GM19438 (cell line): ENCODE data around the gene RBBP8.

ENCODE experiments used
- ATAC-seq: cut with Tn5 transposase; IDR thresholded peaks from one replicate; pipeline ENCODE4 v1.9.1; 2021; ENCODE audit warnings: low read depth; ENCODE audit not compliant: unreplicated experiment

RBBP8 gene

DNA sequence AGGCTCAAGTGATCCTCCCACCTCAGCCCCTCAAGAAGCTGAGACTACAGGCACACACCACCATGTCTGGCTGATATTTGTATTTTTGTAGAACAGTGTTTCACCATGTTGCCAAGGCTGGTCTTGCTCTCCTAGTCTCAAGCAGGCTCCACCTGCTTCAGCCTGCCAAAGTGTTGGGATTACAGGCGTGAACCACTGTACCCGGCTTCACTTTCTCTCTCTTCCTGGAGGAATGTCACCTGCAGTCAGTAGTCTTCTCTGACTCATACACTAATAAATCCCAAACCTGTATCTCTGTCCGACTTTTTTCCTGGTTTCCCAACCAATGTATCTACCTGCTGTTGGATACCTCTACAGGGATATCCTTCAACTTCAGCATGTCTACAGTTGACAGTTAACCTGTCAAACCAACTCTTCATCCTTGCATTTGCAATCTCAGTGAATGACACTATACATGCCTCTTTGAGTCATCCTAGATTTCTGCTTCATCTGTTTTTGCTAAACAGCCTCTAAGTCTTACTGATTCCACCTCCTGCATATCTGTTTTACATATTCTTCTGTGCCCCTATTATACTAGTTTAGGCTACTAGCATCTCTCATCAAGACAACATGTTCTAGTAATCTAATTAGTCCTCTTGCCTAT lies 54.5 kb downstream of the RBBP8 start:
- no peak for ATAC-seq

DNA sequence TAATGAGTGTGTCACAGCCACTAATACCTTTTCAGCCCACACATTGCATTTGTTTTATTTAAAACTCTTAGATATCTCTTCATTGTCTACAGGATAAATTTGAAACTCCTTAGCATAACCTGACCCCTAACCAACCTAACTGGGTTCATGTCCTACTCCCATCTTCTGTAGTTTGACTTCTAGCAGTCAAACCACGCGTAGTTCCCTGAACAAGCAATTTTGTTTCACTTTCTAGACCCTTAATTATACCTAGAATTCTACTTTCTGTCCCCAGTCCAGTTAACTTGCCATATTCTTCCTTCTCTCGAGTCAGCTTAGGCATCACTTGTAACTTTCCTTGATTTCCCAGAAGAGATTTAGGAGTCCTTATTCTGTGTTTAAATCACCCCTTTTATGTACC lies 55.1 kb downstream of the RBBP8 start:
- no peak for ATAC-seq

DNA sequence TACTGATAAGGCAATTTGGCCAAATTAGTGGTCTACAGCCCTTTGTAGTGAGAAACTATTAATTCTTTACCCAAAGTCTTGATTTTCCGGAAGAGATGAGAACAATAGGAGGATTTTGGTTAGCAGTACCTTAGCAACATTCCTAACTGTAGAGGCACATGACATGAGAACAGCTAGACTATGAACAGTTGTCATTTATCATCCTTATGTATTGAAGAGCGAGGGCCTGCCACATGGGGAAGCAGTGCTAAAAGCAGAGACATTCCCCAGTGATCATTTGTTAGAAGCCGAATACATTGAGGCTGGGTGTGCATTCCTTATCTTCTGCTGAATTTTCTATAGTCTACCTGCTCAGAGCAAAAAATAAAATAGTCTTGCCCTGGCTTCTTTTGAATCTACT lies 65.2 kb downstream of the RBBP8 start:
- no peak for ATAC-seq

DNA sequence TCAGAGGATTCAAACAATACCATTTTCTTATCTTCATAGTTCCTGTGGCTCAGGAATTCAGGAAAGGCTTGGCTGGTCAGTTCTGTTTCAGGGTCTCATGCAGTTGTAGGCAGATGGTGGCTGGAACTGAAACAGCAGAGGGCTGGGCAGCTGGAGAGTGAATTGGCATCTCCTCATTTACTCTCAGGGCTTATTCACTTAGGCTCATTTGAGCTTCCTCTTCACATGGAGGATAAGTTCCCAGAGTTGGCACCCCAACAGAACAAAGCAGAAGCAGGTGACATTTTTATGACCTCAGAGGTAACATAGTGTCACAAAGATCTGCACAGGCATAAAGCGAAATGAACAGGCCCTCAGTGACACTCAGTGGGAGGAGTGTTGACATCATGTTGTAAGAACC lies 66.1 kb downstream of the RBBP8 start:
- no peak for ATAC-seq

DNA sequence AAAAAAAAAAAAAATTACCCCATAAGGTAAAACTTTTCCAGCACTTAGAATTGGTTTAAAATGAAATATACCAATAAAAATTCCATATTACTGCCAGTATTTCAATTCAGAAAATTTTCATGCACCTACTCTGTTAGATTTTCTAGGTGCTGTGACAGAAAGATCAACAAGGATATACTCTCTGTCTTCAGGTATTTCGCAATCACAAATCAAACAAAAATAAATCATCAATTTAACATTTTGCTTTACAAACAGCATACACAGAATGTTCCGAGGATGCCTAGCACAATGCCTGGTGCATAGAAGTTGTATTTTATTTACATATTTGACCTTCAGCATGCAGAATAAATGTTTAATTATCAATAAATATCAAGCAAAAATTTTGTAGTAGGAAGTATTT lies 66.5 kb downstream of the RBBP8 start:
- no peak for ATAC-seq

DNA sequence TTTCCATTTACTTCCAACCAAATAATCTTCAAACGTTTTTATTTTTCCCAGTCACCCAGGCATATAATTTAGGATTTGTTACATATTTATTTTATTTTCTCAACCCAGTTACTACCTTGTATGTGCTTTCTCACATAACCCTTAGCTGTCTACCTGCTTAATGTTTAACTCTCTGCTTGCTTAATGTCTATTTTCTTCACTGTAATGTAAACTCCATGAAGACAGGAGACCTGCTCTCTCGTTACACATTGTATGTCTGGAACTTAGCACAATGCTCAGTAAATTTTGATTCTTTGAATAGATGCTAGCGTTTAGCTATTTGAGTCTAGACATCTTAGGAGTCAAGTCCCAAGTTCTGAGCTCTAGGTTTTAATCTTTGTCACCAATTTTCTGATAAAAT lies 70.2 kb downstream of the RBBP8 start:
- ATAC-seq = no peak

DNA sequence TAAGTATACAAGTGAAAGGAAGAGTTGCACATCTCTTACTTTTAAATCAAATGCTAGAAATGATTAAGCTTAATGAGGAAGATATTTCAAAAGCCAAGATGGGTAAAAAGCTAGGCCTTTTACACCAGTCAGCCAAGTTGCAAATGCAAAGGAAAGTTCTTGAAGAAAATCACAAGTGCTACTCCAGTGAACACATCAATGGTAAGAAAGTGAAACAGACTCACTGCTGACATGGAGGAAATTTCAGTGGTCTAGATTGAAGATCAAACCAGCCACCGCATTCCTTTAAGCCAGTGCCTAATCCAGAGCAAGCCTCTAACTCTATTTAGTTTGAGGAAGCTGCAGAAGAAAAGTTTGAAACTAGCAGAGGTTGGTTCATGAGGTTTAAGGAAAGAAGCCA lies 79.1 kb downstream of the RBBP8 start:
- no peak for ATAC-seq

DNA sequence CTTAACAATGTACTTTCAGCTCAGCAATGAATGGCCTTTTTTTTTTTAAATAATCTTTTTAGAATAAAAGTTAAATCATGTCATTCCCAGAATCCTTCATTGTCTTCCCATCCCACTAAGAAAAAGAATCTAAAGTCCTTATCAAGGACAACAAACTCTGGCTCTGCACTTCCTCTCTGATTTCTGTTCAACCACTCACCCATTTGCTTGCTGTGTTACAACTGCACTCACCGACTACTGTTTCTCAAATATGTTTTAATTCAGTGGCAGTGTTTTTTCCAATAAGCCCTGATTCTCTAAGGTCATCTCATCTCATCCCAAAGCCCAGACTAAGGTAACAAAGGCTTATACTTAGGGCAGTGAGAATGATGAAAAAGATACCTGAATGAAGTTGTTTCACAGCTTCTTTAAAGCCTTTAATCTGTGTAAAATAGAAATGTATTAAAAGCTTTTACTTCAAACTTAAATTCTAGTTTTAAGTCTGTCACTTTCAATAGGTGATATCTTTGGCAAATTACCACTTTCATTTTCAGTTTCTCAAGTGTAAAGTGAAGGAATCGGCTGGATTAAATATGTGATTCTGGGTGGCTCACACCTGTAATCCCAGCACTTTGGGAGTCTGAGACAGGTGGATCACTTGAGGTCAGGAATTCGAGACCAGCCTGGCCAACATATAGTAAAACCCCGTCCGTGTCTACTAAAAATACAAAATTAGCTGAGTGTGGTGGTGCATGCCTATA lies 87.6 kb downstream of the RBBP8 start:
- no peak for ATAC-seq

DNA sequence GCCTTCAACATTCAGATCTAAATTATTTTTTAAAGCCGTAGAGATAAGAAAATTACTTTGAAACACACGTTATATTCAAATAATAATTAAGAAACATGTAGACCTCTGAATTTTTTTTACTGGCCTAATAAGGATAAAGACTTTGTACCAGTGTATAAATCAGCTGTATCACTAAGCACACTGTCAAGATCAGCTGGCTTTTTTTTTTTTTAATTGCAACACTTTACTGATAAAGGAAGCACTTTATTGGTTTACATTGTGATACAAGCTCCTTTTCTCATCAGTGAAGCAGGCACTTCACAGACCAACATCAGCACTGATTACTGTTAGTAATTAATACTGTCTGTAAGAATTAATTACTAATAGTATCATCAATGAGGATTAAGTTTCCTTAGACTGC lies 88.5 kb downstream of the RBBP8 start:
- no peak for ATAC-seq

DNA sequence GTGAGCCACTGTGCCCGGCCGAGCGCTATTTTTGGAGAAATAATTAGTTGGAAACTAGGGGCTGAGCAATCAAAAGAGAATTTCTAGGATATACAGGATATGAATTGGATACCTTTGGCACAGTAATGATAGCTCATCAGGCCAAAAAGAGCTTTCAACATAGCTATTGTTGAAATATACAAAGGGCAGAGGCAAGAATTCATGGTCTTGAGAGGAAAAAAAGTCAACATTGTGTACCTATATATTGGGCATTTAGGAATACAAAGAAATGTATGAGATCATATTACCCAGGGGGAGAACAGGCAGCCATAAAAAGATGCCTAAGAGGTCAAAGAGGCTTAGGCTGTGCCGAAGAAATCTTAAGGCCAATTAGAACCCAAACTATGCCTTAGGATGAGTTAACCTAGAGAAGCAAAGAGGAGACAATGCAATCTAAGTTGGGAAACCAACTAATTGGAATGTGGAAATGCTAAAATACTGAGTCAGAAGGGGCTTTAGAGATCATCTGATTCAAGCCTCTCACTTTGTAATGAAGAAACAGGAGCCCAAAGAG lies 99.0 kb downstream of the RBBP8 start:
- ATAC-seq = no peak

DNA sequence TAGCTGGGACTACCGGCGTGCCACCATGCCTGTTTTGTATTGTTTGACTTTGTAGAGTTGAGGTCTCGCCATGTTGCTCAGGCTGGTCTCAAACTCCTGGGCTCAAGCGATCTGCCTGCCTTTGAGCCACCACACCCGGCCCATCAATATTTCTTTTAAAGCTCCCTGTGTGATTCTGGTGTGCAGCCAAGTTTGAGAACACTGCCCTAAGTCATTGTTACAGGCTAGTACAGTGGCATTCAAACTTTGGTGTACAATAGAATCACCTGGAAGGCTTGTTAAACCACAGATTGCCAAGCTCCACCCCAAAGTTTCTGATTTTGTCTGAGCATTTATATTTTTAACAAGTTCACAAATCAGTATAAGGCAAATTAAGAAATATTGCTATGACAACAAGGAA lies 99.9 kb downstream of the RBBP8 start:
- no peak for ATAC-seq

DNA sequence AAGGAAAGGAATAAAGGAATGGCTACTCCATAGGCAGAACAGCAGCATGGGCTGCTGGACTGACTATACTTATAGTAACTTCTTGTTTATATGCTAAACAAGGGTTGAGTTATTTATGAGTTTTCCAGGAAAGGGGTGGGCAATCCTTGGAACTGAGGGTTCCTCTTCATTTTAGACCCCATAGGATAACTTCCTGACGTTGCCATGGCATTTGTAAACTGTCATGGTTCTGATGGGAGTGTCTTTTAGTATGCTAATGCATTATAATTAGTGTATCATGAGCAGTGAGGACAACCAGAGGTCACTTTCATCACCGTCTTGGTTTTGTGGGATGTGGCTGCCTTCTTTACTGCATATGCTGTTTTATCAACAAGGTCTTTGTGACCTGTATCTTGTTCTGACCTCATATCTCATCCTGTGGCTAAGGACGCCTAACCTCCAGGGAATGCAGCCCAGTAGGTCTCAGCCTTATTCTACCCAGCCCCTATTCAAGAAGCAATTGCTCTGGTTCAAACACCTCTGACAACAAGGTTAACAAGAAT lies 103.6 kb downstream of the RBBP8 start:
- ATAC-seq = no peak

DNA sequence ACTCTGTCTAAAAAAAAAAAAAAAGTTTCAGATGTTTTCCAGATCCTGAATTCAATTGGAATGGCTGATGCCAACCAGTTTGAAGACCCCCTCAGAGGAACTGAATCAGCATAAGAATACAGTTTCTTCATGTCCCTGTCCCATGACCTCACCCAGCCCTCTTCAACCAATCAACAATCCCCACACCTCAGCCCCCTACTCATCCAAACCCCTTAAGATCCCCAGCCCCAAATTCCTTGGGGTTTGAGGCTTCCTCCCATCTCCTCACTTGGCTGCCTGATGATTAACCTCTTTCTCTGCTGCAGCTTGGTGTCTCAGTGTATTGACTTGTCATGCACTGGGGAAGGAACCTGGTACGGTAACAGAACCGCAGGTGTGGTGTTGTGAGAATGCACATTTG lies 104.5 kb downstream of the RBBP8 start:
- ATAC-seq = no peak

DNA sequence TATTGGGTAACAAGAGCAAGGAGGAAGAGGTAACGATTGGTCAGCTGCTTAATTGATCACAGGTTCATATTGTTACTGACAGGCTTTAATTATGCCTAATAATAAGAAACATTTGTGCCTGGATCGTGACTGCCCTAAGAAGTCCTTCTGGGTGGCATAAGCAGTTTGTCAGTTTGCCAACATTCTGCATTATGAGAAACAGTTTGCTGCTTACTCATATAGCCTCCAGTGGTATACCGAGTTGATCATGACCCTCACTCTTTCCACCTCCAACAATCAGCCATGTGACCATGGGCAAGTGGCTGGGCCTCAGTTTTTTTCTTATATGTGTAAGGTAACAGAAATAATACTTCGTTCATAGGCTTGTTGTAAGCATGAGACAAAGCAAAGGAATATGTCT lies 105.6 kb downstream of the RBBP8 start:
- ATAC-seq = no peak

DNA sequence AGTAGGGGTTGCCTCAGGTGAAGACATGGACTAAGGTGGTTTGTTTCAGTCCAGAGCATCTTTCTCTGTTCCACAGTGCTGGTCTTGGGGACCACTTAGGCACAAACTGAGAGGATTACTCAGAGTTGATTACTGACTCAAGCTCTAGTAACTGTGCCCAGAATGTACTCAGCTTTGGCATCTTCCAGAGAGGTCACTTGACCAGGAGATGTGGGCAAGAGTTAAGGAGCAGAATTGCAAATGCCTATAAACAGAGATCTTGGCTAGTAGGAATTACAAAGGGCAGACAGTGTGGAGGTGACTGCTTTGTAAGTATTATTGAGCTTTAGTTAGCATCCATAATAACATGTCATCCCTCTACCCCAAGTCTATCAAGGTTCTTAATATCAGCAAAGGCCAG lies 109.0 kb downstream of the RBBP8 start:
- no peak for ATAC-seq

DNA sequence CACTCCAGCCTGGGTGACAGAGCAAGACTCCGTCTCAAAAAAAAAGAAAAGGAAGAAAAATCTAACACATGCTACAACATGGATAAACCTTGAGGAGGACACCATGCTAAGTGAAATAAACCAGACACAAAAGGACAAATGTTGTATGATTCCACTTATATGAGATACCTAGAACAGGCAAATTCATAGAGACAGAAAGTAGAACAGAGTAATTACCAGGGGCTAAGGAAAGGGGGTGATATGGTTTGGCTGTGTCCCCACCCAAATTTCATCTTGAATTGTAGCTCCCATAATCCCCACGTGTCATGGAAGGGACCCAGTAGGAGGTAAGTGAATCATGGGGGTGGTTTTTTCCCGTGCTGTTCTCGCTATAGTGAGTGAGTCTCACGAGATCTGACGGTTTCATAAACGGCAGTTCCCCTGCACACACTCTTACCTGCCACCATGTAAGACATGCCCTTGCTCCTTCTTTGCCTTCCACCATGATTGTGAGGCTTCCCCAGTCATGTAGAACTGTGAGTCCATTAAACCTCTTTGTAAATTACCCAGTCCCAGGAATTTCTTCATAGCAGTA lies 110.8 kb downstream of the RBBP8 start:
- no peak for ATAC-seq

DNA sequence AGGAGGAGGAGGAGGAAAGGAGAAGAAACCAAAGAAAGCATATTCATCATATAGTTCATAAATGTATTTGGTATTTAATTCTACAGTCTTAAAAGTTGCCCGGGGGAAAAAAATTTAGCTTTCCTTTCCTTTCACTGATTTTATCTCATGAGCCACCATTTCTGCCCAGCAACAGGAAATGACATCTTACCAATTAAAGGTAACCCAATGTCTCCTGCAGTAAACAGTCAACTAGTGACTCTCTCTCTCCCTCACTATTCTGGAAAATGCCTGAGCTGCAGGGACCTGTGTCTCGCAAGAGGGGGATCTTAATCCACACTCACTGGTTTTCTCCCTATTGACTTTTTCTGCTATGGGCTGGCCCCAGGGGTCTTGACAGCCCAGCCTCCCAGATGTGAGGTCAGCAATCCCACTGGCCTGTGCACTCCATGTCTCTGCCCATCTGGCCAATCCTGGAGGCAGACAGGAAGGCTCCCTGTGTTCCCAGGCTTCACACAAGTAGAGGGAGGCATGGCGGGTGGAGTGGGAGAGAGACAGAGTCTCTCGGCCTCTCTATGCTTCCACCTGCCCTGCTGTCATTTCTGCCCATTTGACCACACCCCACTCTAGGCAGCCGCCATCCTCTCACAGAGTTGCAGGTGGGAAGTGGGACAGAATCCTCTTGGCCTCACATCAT lies 116.7 kb downstream of the RBBP8 start:
- no peak for ATAC-seq

DNA sequence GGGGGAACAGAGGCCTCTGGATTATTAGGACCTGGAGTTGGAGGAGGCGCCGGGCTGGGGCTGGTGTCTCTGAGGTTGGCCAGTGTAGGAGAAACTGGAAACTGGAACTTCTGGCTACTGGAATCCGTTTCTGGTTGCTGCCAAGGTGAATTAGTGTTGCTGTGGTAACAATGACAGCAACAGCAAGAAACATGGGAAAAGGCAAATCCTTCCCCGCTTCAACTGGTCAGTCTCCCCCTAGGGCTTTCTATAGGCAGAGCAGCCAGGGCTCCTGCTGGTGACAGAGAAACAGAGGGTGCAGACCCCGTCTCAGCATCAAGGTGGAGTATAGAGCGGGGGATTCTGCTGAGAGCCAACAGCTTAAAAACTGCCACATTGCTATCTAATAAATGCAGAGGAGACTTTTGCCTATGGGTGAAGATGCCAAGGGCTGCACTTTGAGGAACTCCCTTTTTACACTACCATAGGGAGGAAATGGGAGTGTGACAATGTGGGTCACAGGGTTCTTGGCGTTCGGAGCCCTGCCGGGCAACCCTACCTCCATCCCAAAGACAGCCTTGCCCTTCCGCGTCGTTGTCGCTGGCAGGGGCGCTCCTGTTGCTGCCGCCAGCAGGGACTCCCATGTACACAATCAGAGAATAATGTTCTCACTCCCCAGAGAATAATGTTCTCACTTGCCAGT lies 120.8 kb downstream of the RBBP8 start:
- no peak for ATAC-seq

DNA sequence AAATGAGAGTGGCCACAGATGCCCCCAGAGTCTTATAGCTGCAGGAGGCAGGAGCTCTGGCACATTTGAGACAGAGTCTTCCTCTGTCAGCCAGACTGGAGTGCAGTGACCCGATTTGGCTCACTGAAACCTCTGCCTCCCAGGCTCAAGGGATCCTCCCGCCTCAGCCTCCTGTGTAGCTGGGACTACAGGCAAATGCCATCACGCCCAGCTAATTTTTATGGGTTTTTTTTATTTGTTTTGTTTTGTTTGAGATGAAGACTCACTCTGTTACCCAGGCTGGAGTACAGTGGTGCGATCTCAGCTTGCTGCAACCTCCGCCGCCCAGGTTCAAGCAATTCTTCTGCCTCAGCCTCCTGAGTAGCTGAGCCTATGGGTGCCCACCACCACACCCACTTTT lies 121.4 kb downstream of the RBBP8 start:
- no peak for ATAC-seq

DNA sequence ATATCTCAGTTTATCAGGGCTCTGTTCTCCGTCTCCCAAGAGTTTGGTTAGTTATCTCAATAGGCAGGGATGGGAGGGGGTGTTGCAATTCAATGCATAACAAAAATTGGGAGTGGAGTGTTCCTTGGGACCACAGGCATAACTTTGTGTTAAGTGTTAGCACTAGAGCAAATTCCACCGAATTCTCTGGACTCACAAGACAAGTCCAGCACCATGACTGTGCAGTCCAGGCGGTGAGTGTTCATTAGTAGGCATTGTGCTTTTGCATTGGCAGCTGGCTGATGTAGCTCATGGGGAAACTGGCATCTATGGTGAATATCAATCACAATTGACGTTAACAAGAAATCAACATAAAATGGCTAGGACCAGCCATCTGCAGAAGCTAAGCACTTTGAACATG lies 123.2 kb downstream of the RBBP8 start:
- no peak for ATAC-seq

DNA sequence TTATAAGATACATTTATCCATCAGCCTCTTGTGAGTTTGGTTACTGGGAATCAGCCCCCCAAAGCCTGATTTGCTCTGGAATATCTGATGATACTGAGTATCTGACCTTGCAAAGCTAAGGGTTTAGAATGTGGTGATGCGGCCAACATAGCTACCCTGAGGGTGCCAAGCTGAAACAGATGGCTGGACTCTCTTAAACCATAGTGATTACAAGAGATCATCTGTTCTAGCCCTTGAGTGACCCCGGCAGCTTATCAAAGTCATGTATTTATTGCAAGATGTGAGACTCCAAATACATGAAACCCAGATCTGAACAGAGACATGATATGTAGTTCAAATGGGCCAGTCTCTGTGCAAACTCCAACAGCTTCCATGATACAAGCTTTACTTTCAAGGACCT lies 124.0 kb downstream of the RBBP8 start:
- no peak for ATAC-seq
